Measurements from ENCODE around the gene FOXL3. TPM values are rescaled to one million over a fixed set of nuclear protein-coding genes. Genes with fewer than 3 reads are reported as not detected.

FOXL3 gene
- total RNA-seq, 2 donors from 2014 or later = 0.79 TPM; not detected in 1

DNA sequence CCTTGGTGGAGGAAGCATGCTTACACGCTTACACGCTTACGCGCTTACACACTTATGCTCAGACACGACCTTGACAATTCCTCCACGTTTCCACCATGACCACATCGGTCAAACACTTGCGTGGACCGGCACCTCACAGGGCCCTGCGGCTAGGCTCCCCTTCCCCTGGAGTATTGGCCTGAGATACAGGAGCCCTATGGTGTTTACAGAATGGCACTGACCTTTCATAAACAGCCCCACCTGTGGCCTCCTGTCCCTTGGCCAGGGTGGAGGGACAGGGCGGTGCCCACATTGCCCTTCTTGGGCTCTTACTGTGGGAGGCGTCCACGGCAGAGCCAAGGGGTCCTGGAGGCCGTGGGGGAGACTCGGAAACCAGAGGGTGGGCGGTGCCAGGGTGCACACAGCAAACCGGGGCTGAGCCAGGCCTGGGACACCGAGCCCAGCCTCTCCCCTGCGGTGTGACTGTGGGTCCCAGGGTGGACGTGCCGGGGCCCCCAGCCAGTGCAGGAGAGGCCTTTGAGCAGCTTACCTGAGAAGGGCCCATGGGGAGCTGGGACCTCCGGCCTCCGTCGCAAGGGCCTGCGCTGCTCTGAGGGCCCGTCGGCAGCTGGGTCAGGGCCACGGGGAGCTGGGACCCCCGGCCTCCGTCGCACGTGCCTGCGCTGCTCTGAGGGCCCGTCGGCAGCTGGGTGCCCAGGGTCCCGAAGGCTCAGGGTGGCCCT lies 44.2 kb upstream of the FOXL3 start:
- Histone ChIP-seq H3K27ac (no peak overlapping the region), H3K4me1 (no peaks in the 10 kb centered on the region), H3K9ac (ENCODE audit: low read depth in 2 of 2, low read length in 2 of 2) (no peak overlapping the region), H3K27me3 (no peaks in the 10 kb centered on the region), H3K36me3 (no peaks in the 10 kb centered on the region), H3K9me3 (no peaks in the 10 kb centered on the region), H3K4me3 (no peak overlapping the region)
- intact Hi-C loops (cut with DNase I) = no loop called here
- TF ChIP-seq, protein P1, sequence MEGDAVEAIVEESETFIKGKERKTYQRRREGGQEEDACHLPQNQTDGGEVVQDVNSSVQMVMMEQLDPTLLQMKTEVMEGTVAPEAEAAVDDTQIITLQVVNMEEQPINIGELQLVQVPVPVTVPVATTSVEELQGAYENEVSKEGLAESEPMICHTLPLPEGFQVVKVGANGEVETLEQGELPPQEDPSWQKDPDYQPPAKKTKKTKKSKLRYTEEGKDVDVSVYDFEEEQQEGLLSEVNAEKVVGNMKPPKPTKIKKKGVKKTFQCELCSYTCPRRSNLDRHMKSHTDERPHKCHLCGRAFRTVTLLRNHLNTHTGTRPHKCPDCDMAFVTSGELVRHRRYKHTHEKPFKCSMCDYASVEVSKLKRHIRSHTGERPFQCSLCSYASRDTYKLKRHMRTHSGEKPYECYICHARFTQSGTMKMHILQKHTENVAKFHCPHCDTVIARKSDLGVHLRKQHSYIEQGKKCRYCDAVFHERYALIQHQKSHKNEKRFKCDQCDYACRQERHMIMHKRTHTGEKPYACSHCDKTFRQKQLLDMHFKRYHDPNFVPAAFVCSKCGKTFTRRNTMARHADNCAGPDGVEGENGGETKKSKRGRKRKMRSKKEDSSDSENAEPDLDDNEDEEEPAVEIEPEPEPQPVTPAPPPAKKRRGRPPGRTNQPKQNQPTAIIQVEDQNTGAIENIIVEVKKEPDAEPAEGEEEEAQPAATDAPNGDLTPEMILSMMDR (IDR thresholded peaks at IDR 0.05) = no peak
- no peak for DNase-seq

DNA sequence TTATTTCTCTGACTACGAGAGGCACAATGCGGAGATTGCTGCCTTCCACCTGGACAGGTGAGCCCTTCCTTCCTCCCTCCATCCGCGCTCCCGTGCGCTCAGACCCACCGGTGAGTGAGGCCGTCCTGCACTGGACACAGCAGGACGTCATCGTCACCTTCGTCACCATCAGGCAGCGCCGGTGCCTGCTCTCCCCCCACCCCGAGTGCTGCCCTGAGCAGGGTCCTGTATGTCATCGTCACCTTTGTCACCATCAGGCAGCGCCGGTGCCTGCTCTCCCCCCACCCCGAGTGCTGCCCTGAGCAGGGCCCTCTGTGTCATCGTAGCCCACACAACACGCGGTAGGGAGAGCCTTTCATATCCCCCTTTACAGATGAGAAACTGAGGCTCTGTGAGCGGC lies 43.5 kb upstream of the FOXL3 start:
- no peaks in the 10 kb centered on the region for H3K36me3 ChIP-seq
- no peaks in the 10 kb centered on the region for H3K4me1 ChIP-seq
- no peak overlapping the region for H3K27ac ChIP-seq

DNA sequence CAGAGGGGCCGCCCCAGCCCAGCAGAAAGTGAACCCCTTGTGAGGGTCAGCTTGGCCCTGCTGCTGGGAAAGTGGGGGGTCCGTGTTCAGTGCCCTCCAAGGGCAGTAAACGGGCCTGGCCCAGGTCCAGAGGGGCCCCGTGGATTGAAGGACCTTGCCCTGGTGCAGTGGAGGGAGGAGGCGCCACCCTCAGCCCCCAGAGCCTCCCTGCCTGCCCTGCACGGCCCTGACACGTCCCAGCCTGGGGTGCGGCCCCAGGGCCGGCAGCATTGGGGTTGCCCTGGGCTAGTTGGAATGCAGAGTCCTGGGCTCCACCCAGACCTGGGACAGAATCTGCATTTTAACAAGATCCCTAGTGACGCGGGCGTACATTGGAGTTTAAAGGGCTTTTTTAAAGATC lies 42.8 kb upstream of the FOXL3 start:
- no peaks in the 10 kb centered on the region for H3K4me1 ChIP-seq
- TF ChIP-seq, protein P1 (IDR thresholded peaks at IDR 0.05) = no peak
- no peak overlapping the region for H3K4me3 ChIP-seq
- DNase-seq = no peak
- no peaks in the 10 kb centered on the region for H3K27me3 ChIP-seq
- no peaks in the 10 kb centered on the region for H3K9me3 ChIP-seq
- H3K9ac ChIP-seq (ENCODE audit: low read depth in 2 of 2, low read length in 2 of 2) = no peak overlapping the region
- H3K27ac ChIP-seq = no peak overlapping the region
- no peaks in the 10 kb centered on the region for H3K36me3 ChIP-seq
- intact Hi-C loops (cut with DNase I) = no loop called here

More for the DNA sequence above, 43.5 kb upstream of the FOXL3 start:
- H3K27me3 ChIP-seq = no peaks in the 10 kb centered on the region
- TF ChIP-seq, protein P1 (IDR thresholded peaks at IDR 0.05) = no peak
- DNase-seq = no peak
- H3K9me3 ChIP-seq = no peaks in the 10 kb centered on the region
- H3K9ac ChIP-seq (ENCODE audit: low read depth in 2 of 2, low read length in 2 of 2) = no peak overlapping the region
- intact Hi-C loops (cut with DNase I) = no loop called here
- H3K4me3 ChIP-seq = no peak overlapping the region

DNA sequence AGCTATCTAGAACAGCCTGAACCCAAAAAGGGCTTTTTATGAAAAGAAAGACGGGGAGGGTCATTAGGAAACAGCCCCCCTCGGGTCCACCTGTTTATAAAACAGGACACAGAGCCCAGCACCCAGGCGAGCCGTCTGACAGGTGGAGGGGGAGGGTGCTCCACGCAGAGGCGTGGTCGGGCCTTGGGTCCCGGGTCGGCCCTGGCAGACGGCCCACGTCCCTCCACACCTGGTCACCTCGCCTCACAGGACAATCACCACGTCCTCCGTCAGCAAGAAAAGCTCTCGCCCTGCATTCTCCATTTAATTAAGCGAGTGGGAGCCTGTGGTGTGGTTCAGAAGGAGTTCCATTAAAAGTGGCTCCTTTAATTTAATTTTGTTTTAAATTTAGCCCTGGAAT lies 42.3 kb upstream of the FOXL3 start:
- H3K9me3 ChIP-seq = no peaks in the 10 kb centered on the region
- H3K9ac ChIP-seq (ENCODE audit: low read depth in 2 of 2, low read length in 2 of 2) = no peak overlapping the region
- no peak for DNase-seq
- no peak overlapping the region for H3K27ac ChIP-seq
- H3K27me3 ChIP-seq = no peaks in the 10 kb centered on the region
- no peaks in the 10 kb centered on the region for H3K36me3 ChIP-seq
- TF ChIP-seq, protein P1 (IDR thresholded peaks at IDR 0.05) = no peak
- H3K4me3 ChIP-seq = no peak overlapping the region
- H3K4me1 ChIP-seq = no peaks in the 10 kb centered on the region
- intact Hi-C loops (cut with DNase I) = no loop called here

DNA sequence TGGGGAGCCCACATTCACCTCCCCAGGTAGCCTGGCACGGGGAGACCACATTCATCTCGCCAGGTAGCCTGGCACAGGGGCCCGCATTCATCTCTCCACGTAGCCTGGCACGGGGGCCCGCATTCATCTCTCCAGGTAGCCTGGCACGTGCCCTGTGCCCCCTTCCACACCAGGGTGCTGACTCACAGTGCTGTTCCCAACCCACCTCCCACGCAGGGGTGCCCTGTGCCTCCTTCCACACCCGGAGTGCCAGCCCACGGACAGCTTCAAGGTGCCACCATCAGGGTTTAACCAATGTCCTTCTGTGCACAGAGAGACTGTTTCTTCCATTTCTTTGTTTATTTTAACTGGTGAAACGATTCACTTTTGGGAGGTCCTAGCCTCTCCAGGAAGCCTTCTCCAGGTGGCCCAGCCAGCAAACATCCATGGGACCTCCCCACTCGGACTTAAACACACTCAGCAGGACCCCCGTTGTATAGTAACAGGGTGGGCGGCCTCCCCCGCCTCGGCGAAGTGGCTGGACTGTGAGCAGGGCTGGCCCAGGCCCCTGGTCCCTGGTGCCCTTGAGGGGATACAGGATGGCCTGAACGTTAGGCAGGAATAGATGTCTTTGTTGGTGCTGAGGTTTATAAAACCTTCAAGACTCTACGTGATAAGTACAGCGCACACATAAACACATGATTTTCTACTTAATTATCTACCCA lies 41.1 kb upstream of the FOXL3 start:
- H3K27me3 ChIP-seq = no peaks in the 10 kb centered on the region
- no peaks in the 10 kb centered on the region for H3K36me3 ChIP-seq
- no peak overlapping the region for H3K9ac ChIP-seq (ENCODE audit: low read depth in 2 of 2, low read length in 2 of 2)
- no peak for DNase-seq
- intact Hi-C loops (cut with DNase I) = no loop called here
- H3K9me3 ChIP-seq = no peaks in the 10 kb centered on the region
- H3K4me3 ChIP-seq = no peak overlapping the region
- TF ChIP-seq, protein P1 (IDR thresholded peaks at IDR 0.05) = no peak
- H3K27ac ChIP-seq = no peak overlapping the region
- no peaks in the 10 kb centered on the region for H3K4me1 ChIP-seq

Data from colonic mucosa (tissue), 4 donors.